Tibial nerve (tissue), 3 donors: ENCODE data around the gene SRSF1.

ENCODE experiments used
- CTCF ChIP-seq, 5 experiments: fragments of 200-600 bp in 3 of 5; fragments of 450-650 bp in 2 of 5; sonication (generic) in 3 of 5; IDR thresholded peaks; one replicate each; pipeline ENCODE4 v1.5.1; 2016 to 2019; ENCODE audit warnings: antibody characterized with exemption in 5 of 5, mild to moderate bottlenecking in 3 of 5, moderate library complexity in 2 of 5
- POLR2A ChIP-seq, 2 donors: fragments of 450-650 bp; IDR thresholded peaks; one replicate each; pipeline ENCODE4 v1.6.1; 2017; ENCODE audit warnings: antibody characterized with exemption in 2 of 2, mild to moderate bottlenecking in 2 of 2, moderate library complexity in 2 of 2

- TF ChIP-seq CTCF (IDR thresholded peaks at IDR 0.05) (no peak), POLR2A (IDR thresholded peaks at IDR 0.05) (no peak)
Measured at GRCh38 chr17:58019521-58019920, 12.5 kb upstream of the SRSF1 start.
